Endothelial cell (in vitro differentiated cells): Measurements from ENCODE around the gene ATXN1. TPM values are rescaled to one million over a fixed set of nuclear protein-coding genes. Genes with fewer than 3 reads are reported as not detected.
"Not testable (repeated sequence)": the region's sequence is repeated elsewhere in the genome, so short reads cannot be mapped to it uniquely, and the experiment has no call there.

Experiments used
- DNase-seq: peaks from one replicate; pipeline ENCODE4 v3.0.0; 2021; ENCODE audit warnings: low spot score
- H3K27ac Mint-ChIP-seq: one replicate; pipeline ENCODE4 v1.8.0; 2021; ENCODE audit warnings: mixed read lengths, inconsistent platforms; ENCODE audit not compliant: unreplicated experiment
- H3K27me3 Mint-ChIP-seq: one replicate; pipeline ENCODE4 v1.8.0; 2021; ENCODE audit warnings: mild to moderate bottlenecking, moderate library complexity, mixed read lengths, inconsistent platforms; ENCODE audit not compliant: unreplicated experiment
- H3K36me3 Mint-ChIP-seq: one replicate; pipeline ENCODE4 v1.8.0; 2021; ENCODE audit warnings: mild to moderate bottlenecking, low read depth, mixed read lengths, inconsistent platforms; ENCODE audit not compliant: unreplicated experiment
- H3K4me1 Mint-ChIP-seq: one replicate; pipeline ENCODE4 v1.8.0; 2021; ENCODE audit warnings: mild to moderate bottlenecking, mixed read lengths, inconsistent platforms; ENCODE audit not compliant: unreplicated experiment
- H3K4me3 Mint-ChIP-seq: one replicate; pipeline ENCODE4 v1.8.0; 2021; ENCODE audit warnings: mild to moderate bottlenecking, mixed read lengths, inconsistent platforms; ENCODE audit not compliant: unreplicated experiment
- H3K9me3 Mint-ChIP-seq: one replicate; pipeline ENCODE4 v1.8.0; 2021; ENCODE audit warnings: mixed read lengths, inconsistent platforms; ENCODE audit not compliant: unreplicated experiment
- CTCF ChIP-seq: fragments of 200-600 bp; sonication (generic); IDR thresholded peaks from one replicate; pipeline ENCODE4 v1.5.0; 2021; ENCODE audit warnings: antibody characterized with exemption; ENCODE audit not compliant: unreplicated experiment
- total RNA-seq: library from RNA; stranded (reverse); fragmentation: NEBNext Ultra II Directional; extraction: Animal tissue kit (Norgen Biotek cat#: 25700); gene quantifications from one replicate; pipeline ENCODE4 v1.2.1, GENCODE V29; 2021; ENCODE audit not compliant: unreplicated experiment

The ATXN1 gene
- total RNA-seq, 1 donor from 2014 or later, result 18.7 TPM

GRCh38 chr6:16408766-16409165 lies 352.5 kb downstream of the ATXN1 start:
- H3K27ac Mint-ChIP-seq, result no peak overlapping the region
- peaks cover 14% of the 10 kb centered on the region for H3K4me1 Mint-ChIP-seq
- H3K9me3 Mint-ChIP-seq, result no peaks in the 10 kb centered on the region
- no peak for TF ChIP-seq CTCF
- H3K27me3 Mint-ChIP-seq, result peaks cover 1% of the 10 kb centered on the region
- no peak for DNase-seq
- no peaks in the 10 kb centered on the region for H3K36me3 Mint-ChIP-seq
- H3K4me3 Mint-ChIP-seq, result no peak overlapping the region

- no peak for DNase-seq
- no peak overlapping the region for H3K27ac Mint-ChIP-seq
- H3K4me3 Mint-ChIP-seq, result no peak overlapping the region
- H3K27me3 Mint-ChIP-seq, result peaks cover 1% of the 10 kb centered on the region
- H3K9me3 Mint-ChIP-seq, result no peaks in the 10 kb centered on the region
- peaks cover 14% of the 10 kb centered on the region for H3K4me1 Mint-ChIP-seq
- no peak for TF ChIP-seq CTCF
- no peaks in the 10 kb centered on the region for H3K36me3 Mint-ChIP-seq
Observed at GRCh38 chr6:16406966-16407365, 354.3 kb downstream of the ATXN1 start.

GRCh38 chr6:16406538-16406937 lies 354.7 kb downstream of the ATXN1 start:
- DNase-seq, H3K27me3 Mint-ChIP-seq, H3K27ac Mint-ChIP-seq, H3K9me3 Mint-ChIP-seq, H3K36me3 Mint-ChIP-seq, H3K4me3 Mint-ChIP-seq: not testable (repeated sequence)
- H3K4me1 Mint-ChIP-seq, result peaks cover 14% of the 10 kb centered on the region

DNA sequence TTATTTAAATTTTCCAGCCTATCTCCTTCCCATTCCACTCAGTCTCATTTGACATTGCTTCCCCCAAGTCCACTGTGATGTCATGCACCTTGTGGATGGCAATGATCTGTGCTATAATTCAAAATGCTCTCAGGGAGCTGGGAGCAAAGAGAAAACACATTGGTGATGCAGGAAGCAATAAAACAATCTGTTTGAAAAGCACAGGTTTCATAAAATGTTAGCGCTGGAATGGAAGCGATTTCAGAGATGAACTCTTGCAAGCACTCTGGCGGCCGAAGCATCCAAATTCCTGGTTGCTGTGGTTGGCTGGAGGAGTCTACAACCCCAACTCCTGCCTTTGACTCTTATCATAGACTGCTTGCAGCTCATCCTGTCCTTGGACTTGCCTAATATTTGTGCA lies 355.9 kb downstream of the ATXN1 start:
- no peaks in the 10 kb centered on the region for H3K36me3 Mint-ChIP-seq
- peaks cover 1% of the 10 kb centered on the region for H3K27me3 Mint-ChIP-seq
- no peak for DNase-seq
- H3K27ac Mint-ChIP-seq, result no peak overlapping the region
- no peak overlapping the region for H3K4me3 Mint-ChIP-seq
- peaks cover 14% of the 10 kb centered on the region for H3K4me1 Mint-ChIP-seq
- no peak for TF ChIP-seq CTCF
- H3K9me3 Mint-ChIP-seq, result no peaks in the 10 kb centered on the region

GRCh38 chr6:16404456-16404855 lies 356.8 kb downstream of the ATXN1 start:
- H3K4me3 Mint-ChIP-seq, result no peak overlapping the region
- H3K27me3 Mint-ChIP-seq, result peaks cover 5% of the 10 kb centered on the region
- H3K27ac Mint-ChIP-seq, result no peak overlapping the region
- peaks cover 14% of the 10 kb centered on the region for H3K4me1 Mint-ChIP-seq
- H3K36me3 Mint-ChIP-seq, result no peaks in the 10 kb centered on the region
- H3K9me3 Mint-ChIP-seq, result no peaks in the 10 kb centered on the region
- no peak for TF ChIP-seq CTCF
- DNase-seq, result no peak

- H3K36me3 Mint-ChIP-seq, result no peaks in the 10 kb centered on the region
- H3K9me3 Mint-ChIP-seq, result no peaks in the 10 kb centered on the region
- H3K27me3 Mint-ChIP-seq, result peaks cover 4% of the 10 kb centered on the region
- H3K4me3 Mint-ChIP-seq, result no peak overlapping the region
- H3K4me1 Mint-ChIP-seq, result peaks cover 14% of the 10 kb centered on the region
- no peak for TF ChIP-seq CTCF
- H3K27ac Mint-ChIP-seq, result no peak overlapping the region
- DNase-seq, result no peak
Observed at GRCh38 chr6:16403831-16404230, 357.4 kb downstream of the ATXN1 start.
